OCI-LY3 (cell line): ENCODE data around the gene DPYSL4.

Source experiments
- CTCF ChIP-seq: fragments of 200-600, 300-600 bp; sonication (generic); IDR thresholded peaks from 2 replicates; pipeline ENCODE4 v1.5.1; 2014; ENCODE audit warnings: antibody characterized with exemption, low read length, low read depth
- EZH2phosphoT487 ChIP-seq: fragments of 200-600 bp; shearing (Covaris generic); IDR thresholded peaks from 2 replicates; pipeline ENCODE4 v1.6.1; 2018; ENCODE audit warnings: antibody characterized with exemption, mixed run types, low read depth

- no peak for TF ChIP-seq CTCF
- TF ChIP-seq EZH2phosphoT487: no peak
Measured at GRCh38 chr10:132178046-132178445, 8.7 kb upstream of the DPYSL4 start.
